ENCODE results near the gene TSPAN9.

GRCh38 chr12:3075315-3075714 is 1.9 kb upstream of the TSPAN9 start:
- TF ChIP-seq, protein P1, sequence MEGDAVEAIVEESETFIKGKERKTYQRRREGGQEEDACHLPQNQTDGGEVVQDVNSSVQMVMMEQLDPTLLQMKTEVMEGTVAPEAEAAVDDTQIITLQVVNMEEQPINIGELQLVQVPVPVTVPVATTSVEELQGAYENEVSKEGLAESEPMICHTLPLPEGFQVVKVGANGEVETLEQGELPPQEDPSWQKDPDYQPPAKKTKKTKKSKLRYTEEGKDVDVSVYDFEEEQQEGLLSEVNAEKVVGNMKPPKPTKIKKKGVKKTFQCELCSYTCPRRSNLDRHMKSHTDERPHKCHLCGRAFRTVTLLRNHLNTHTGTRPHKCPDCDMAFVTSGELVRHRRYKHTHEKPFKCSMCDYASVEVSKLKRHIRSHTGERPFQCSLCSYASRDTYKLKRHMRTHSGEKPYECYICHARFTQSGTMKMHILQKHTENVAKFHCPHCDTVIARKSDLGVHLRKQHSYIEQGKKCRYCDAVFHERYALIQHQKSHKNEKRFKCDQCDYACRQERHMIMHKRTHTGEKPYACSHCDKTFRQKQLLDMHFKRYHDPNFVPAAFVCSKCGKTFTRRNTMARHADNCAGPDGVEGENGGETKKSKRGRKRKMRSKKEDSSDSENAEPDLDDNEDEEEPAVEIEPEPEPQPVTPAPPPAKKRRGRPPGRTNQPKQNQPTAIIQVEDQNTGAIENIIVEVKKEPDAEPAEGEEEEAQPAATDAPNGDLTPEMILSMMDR (IDR thresholded peaks at IDR 0.05; ENCODE audit: low read depth, low read length, poor library complexity, severe bottlenecking): no peak
- no peak for TF ChIP-seq EZH2phosphoT487 (IDR thresholded peaks at IDR 0.05; ENCODE audit: borderline replicate concordance, low read length)

Data from DOHH2 (cell line).